HK-2 (cell line): ENCODE results near the gene CFAP92.

ENCODE experiments used
- DNase-seq: peaks from one replicate; pipeline ENCODE4 v3.0.0-alpha.2; 2018; ENCODE audit not compliant: unreplicated experiment

Gene CFAP92

DNA sequence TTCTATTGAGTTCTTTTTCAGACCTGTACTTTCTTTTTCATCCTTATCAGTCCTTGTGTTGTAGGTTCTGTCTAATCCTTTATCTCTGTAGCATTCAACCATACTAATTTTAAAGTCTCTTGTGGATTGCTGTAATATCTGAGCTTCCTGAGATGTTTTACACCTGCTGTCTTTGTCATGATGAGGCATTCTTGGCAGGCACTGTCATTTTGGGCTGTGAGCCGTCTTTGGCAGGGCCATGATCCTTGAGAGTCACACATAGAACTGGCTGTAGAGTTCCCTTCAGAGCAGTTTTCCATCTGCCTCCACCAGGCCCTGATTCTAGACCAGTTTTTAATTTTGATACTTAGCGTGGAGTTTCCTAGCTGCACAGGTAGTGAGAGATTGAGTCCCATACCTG, 13.9 kb upstream of the CFAP92 start:
- no peak for DNase-seq

- DNase-seq, result no peak
Measured at GRCh38 chr3:129006864-129007263, 13.0 kb upstream of the CFAP92 start.

GRCh38 chr3:129005526-129006303, 11.8 kb upstream of the CFAP92 start:
- no peak for DNase-seq

DNA sequence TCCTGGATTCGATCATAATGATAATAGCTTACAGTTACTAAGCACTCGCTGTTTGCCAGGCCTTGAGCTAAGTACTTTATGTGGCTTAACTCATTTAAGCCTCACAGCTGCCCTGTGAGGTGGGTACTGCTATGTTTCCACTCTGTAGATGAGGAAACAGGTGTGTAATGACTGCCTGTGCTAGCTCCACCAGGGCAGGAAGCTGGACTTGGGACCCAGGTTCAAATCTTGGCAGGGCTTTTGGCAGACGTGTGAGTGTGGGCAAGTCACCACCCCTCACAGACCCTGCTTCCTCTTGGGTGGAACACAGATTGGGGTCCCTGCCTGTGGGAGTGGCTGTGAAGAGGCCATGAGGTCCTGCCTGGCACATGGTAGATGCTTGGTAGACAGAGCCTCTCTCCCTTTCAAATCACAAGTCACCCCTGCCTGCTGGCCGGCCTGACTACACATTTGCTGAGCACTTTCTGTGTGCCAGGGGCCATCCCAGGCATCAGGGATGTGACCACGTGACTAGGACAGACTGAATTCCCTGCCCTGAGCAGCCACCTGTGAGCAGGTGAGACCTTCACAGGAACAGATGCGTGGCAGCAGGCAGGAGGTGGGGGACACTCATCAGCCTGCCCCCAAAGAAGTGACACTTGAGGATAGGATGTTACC, 10.9 kb upstream of the CFAP92 start:
- DNase-seq, result no peak

- no peak for DNase-seq
Measured at GRCh38 chr3:129003578-129004112, 9.8 kb upstream of the CFAP92 start.

DNA sequence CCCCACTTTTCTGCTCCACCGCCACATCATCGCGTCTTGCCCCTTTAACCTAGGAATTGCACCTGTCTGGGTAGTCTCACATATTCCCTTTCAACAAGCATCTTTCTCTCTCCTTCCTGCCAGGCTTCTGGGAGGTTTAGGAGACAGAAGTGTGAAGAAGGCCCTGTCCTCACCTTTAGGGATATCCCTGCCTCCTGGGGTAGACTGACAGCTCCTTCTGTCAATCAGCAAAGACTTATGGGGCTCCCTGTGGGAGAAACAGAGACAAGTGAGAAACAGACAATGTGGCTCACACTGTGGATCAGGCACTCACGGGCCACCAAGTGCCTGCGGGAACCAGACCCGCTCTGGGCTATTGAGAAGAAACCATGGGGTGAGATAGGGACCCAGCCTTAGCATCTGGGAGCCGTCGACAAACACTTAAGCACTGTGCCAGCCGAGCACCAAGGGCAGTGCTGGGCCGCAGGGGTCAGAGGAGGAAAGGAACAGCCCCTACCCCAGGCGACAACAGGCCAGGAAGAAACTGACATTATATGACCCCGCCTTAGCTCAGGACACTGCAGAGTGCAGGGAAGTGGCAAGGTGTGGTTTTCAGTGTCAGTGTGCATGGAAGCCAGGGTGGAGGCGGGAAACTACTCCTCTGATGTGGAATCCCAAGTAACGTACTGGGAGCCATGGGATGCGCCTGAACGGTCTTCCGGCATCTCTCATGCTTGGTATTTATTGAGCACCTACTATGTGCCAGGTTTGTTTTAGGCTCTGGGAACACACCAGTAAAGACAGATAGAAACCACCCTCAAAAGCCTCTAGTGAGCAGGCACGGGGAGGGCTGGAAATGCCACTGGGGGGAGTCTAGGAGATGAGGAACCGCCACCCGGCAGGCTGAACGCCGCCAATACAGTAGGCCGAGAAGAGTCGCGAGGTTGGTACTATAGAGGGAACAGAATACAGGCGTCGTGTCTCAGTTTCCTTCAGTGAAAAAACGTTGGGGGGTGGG, 9.0 kb upstream of the CFAP92 start:
- no peak for DNase-seq

DNA sequence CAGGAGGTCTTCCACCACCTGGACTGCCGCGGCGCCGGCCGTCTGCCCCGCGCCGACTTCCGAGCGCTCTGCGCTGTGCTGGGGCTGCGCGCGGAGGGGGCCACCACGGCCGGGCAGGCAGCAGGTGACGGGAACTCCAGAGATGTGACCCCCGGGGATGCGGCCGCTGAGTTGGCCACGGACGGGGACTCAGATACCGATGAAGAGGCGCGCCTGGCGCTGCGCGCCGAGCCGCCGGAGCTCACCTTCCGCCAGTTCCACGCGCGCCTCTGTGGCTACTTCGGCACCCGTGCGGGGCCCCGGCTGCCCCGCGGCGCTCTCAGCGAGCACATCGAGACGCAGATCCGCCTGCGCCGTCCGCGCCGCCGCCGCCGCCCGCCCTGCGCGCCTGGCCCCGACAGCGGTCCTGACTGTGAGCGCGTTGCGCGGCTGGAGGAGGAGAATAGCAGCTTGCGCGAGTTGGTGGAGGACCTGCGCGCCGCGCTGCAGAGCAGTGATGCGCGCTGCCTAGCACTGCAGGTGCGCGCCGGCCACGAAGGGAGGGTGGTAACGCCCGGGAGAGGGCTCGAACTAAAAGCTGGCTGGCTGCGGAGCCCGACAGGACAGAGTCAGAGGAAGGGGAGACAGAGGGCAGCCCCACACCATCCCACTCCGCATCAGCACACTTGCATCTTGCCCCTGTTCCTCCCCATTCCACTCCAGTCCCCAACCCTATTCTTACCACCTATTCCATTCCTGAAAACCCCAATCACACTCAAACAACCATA, 8.1 kb upstream of the CFAP92 start:
- DNase-seq, result no peak

DNA sequence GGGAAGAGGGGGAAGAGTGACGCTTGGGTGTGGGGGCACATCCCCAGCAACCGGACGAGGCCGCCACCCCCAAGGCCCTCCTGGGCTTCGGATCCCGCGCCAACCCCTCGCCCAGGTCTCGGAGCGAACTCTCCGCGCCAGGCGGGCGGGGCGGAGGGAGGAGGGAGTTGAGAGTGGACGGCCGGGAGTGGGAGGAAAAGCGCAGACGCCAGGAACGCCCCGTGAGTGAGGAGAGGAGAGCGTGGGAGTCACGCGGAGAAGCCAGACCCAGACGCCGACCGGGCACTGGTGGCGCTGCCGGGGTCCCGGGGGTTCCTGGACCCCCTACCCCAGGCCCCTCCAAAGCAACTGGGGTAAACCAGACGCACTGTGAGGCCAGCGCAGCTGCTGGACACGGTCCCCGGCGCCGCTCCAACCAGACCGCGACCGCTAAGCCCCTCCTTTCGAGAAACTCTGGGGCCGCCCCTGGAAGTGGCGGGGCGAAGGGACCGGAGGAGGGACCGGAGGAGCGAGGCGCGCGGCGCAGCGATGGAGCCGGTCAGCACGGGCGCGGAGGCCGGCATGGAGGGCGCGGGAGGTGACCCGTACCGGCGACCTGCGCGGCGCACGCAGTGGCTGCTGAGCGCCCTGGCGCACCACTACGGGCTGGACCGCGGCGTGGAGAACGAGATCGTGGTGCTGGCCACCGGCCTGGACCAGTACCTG, 7.4 kb upstream of the CFAP92 start, which contains the start of gene EFCC1:
EFCC1 (plus strand) TSS at position 204 of the 705 bp plus-strand sequence; CDS start at position 529, 325 bp downstream.
- DNase-seq, result no peak

DNA sequence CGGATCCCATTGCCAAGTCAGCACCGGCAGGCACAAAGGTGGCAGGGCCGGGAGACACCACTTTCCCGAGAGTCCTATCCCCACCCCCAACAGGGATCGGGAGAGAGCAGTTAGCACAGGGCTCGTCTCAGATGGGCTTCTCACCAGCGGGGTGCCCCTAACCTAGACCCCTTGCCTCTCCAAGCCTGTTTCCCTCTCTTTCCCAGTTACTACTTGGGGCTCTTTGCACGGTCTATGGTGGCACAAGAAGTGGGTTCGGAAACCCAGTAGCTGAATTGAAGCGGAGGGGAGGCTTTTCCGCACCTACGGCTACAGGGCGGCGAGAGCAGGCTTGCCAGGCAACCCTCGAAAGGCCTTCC, 6.8 kb upstream of the CFAP92 start:
- DNase-seq, result no peak

DNA sequence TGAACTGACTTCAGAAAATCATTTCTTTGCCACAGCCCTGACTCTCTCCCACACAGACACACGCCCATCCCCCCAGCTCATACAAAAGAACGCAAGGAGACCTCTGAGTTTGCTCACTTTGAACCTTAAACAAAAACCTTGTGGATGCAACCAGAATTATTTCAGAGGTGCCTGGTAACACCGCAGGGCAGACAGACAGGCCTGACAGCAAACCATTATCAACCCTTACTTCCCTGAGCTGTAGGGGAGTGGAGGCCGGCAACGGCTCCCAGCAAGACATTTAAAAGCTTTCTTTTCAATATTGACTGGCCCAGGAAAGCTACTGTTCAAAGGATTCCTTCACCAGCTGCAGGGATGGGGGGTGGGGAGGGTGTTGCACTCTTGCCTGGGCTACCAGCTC, 5.2 kb upstream of the CFAP92 start:
- no peak for DNase-seq

- DNase-seq, result no peak
Measured at GRCh38 chr3:128998561-128998960, 4.7 kb upstream of the CFAP92 start.

DNA sequence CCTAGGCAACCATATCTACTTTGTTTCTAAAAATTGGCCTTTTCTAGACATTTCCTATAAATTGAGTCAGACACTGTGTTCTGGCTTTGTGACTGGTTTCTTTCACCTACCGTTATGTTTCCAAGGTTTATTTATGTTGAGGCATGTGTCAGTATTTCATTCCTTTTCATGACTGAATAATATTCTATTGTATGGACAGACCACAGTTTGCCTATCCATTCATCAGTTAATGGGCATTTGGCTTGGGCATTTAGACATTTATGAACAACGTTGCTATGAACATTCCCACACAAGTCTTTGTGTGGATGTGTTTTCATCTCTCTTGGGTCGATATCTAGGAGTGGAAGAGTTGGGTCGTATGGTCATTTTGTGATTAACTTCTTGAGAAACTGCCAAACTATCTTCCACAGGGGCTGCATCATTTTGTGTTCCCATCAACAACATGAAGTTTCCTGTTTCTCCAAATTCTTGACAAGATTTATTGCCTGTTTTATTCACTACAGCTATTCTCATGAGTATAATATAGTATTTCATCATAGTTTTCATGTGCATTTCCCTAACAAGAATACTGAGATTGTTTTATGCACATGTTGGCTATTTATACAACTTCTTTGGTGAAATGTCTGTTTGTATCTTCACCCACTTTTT, 3.7 kb upstream of the CFAP92 start:
- DNase-seq, result no peak

DNA sequence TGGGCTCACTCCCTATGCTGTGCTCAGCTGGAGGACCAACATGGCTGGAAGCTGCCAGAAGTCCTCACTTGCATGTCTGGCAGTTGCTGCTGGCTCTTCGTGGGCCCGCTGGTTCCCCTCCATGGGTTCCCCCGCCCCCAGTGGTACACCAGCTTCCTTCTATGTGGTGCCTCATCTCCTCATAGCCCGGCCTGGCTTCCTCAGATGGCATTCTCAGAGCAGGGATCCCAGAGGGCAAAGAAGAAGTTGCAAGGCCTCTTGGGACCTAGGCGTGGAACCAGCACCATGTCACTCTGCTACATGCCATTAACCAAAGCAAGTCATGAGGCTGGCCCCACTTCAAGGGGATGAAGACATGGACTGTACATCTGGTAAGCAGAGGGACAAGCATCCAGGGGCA, 2.9 kb upstream of the CFAP92 start:
- no peak for DNase-seq

DNA sequence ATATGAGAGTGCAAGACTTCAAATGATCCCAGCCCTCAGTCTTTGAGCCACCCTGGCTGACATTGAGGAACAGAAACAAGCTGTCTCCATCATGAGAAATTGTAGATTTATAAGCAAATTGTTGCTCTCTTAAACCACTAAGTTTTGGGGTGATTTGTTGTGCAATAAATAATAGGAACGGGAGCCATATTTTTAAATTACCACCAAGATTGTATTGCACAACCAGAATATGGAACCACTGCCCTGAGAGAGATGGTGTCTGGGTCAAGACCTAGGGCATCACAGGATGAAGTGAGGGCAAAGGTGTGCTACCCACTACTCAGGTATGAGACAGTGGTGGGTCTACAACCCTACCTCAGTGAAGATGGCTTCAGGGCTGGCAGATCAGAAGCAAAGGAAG, 2.3 kb upstream of the CFAP92 start:
- no peak for DNase-seq

GRCh38 chr3:128995737-128996136, 1.9 kb upstream of the CFAP92 start:
- no peak for DNase-seq

DNA sequence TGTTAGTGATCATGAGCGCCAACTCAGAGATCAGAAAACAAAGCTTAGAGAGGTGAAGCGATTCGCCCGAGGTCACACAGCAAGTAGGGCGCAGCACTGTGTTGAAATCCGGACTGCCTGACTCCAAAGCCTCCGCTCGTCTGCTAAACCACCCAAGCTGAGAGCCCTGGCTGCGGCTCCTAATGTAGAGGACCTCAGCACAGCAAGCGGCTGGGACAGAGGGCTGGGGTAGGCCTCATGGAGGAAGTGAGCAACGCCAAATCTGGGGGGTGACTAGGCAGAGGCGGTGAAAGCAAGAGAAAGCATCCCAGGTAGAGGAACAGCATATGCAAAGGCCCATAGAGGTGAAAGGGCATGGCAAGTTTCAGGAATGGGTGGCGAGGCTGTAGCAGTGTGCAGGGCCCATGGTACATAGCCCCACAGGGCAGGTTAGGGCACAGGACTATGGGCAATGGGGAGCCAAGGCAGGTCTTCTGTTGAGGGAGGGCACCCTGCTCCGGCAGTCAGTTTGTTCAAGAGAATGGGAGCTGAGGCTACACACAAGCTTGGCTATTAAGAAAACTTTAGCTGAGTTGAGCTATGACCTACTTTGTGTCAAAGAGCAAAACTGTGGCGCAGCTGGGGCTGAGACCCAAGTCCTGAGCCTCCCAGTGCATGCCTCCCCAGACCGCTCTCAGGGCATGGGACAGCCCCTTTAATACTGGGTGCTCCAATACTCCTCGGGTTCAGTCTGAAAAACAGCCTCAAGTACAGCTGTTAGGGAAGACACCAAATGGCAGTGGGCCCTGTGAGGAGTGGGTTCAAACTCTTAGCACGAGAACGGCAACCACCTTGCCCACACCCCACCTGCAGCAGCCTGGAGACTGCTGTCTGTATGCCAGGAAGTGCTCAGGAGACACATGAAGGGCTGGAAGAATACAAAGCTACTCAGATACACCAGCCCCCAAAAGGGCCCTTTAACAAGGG, 988 bp upstream of the CFAP92 start:
- no peak for DNase-seq

GRCh38 chr3:128994173-128994512, 267 bp upstream of the CFAP92 start:
- DNase-seq, result no peak

DNA sequence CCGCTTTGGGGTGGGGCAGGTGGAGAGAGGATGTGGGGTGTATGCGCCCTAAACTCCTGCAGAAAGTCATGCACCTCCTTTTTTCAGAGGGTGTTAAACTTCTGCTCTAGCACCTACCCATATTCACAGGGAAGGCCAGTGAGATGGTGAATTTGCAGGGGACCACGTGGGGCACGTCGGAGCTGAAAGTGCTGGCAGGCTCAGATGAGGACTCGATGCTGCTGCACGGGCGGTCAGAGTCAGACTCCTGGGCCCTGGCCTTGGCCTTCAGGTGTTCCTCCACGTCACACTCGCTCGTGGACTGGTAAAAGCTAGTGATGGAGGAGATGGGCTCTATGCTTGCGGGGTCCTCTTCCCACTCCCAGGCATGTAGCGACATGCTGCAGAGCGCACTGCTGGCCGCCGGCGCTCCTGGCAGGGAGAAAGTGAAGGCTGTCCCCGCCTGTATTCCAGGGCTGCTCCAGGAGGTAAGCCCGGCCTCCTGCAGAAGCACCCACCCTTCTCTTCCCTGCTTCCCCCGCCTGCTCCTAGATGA, 883 bp downstream of the CFAP92 start:
- no peak for DNase-seq
